HCT116 (cell line): ENCODE data around the gene CTCF. TPM values are rescaled to one million over a fixed set of nuclear protein-coding genes. Genes with fewer than 3 reads are reported as not detected.

ENCODE experiments used
- ATAC-seq: fragments of 200-7000 bp; cut with Tn5 transposase; 2 replicates; pipeline ENCODE4 v1.9.1; 2020; ENCODE audit warnings: mild to moderate bottlenecking, moderate library complexity
- BruUV-seq: library from RNA; stranded (reverse); fragments of 400-500 nt; replicated peaks from 2 replicates; lab custom pipeline; 2021; lab: Mats Ljungman, UMichigan
- CTCF ChIA-PET: fragments of 300-600 bp; sonication (Branson Sonifier 250); formaldehyde crosslinking; loops from one replicate; lab custom pipeline; 2021; ENCODE audit warnings: antibody characterized with exemption; lab: Charles Lee
- POLR2A ChIA-PET: fragments of 300-600, 350-600 bp; sonication (Branson Sonifier 250); formaldehyde crosslinking; loops from one replicate; lab custom pipeline; 2021; ENCODE audit warnings: antibody characterized with exemption; lab: Charles Lee
- RAD21 ChIA-PET, 2 experiments: fragments of 300-600 bp; sonication (Branson Sonifier 250); formaldehyde crosslinking; loops; one replicate each; lab custom pipeline; 2023; ENCODE audit warnings: low total read pairs in 2 of 2; ENCODE audit not compliant: uncharacterized antibody in 2 of 2, unreplicated experiment in 2 of 2, low non-redundant PET in 1 of 2; lab: Charles Lee
- DNase-seq: peaks from one replicate; pipeline ENCODE4 v3.0.0-alpha.2; 2010; ENCODE audit warnings: low read depth, low spot score
- H2AFZ ChIP-seq: fragments of 200-600 bp; shearing (Covaris generic), sonication (generic); 2 replicates; pipeline ENCODE4 v1.6.1; 2017; ENCODE audit warnings: low read depth, mixed run types, mixed read lengths, antibody characterized with exemption, low read length; ENCODE audit not compliant: poor library complexity, severe bottlenecking
- H3K27ac ChIP-seq: 2 replicates; pipeline ENCODE4 v1.5.1; 2012; ENCODE audit warnings: low read depth, low read length
- H3K27me3 ChIP-seq: fragments of 200-600 bp; sonication (generic); 2 replicates; pipeline ENCODE4 v1.6.1; 2016; ENCODE audit warnings: mixed run types, low read length, mixed read lengths; ENCODE audit not compliant: insufficient read depth
- H3K36me3 ChIP-seq, 2 experiments: fragments of 200-500 bp in 1 of 2; fragments of 200-600 bp in 1 of 2; sonication (Bioruptor generic) in 1 of 2; sonication (generic) in 1 of 2; 2 replicates each; pipeline versions ENCODE4 v1.5.1 to v1.6.1; 2014 to 2016; ENCODE audit warnings: low read length in 2 of 2, inconsistent platforms in 1 of 2, mixed read lengths in 1 of 2, mixed run types in 1 of 2; ENCODE audit not compliant: insufficient read depth in 2 of 2, control insufficient read depth in 1 of 2
- H3K4me1 ChIP-seq, 2 experiments: fragments of 200-600 bp in 1 of 2; sonication (generic) in 1 of 2; 2 replicates each; pipeline versions ENCODE4 v1.5.1 to v1.6.1; 2012 to 2017; ENCODE audit warnings: low read length in 2 of 2, inconsistent platforms in 1 of 2, mild to moderate bottlenecking in 1 of 2, mixed read lengths in 1 of 2, mixed run types in 1 of 2, moderate library complexity in 1 of 2; ENCODE audit not compliant: insufficient read depth in 2 of 2, control insufficient read depth in 1 of 2
- H3K4me2 ChIP-seq: fragments of 200-600 bp; sonication (generic); 2 replicates; pipeline ENCODE4 v1.6.1; 2017; ENCODE audit warnings: mixed run types, low read length, mixed read lengths
- H3K4me3 ChIP-seq, 2 experiments: fragments of 200-600 bp in 1 of 2; sonication (generic) in 1 of 2; replicated peaks in 1 of 2; 2 replicates each; pipeline ENCODE4 v1.5.1; 2011 to 2016; ENCODE audit warnings: low read length in 2 of 2, control low read depth in 1 of 2, low read depth in 1 of 2, mild to moderate bottlenecking in 1 of 2, mixed read lengths in 1 of 2, mixed run types in 1 of 2
- H3K79me2 ChIP-seq: fragments of 200-600 bp; sonication (generic); 2 replicates; pipeline ENCODE4 v1.6.1; 2017; ENCODE audit warnings: mild to moderate bottlenecking, mixed run types, low read length, moderate library complexity, mixed read lengths; ENCODE audit not compliant: insufficient read depth
- H3K9ac ChIP-seq: fragments of 200-600 bp; sonication (generic); 2 replicates; pipeline ENCODE4 v1.6.1; 2016; ENCODE audit warnings: low read length, mixed read lengths
- H3K9me2 ChIP-seq: fragments of 200-600 bp; sonication (generic), shearing (Covaris generic); 2 replicates; pipeline ENCODE4 v1.6.1; 2017; ENCODE audit warnings: mixed run types, mild to moderate bottlenecking, moderate library complexity; ENCODE audit not compliant: insufficient read depth
- H3K9me3 ChIP-seq, 2 experiments: fragments of 200-500 bp in 1 of 2; fragments of 200-600 bp in 1 of 2; sonication (Bioruptor generic) in 1 of 2; sonication (generic) in 1 of 2; 2 replicates each; pipeline ENCODE4 v1.6.1; 2014 to 2017; ENCODE audit warnings: low read length in 2 of 2, mixed read lengths in 2 of 2, inconsistent platforms in 1 of 2, low read depth in 1 of 2, mild to moderate bottlenecking in 1 of 2, mixed run types in 1 of 2, moderate library complexity in 1 of 2; ENCODE audit not compliant: control insufficient read depth in 1 of 2, insufficient read depth in 1 of 2
- H4K20me1 ChIP-seq: fragments of 200-600 bp; sonication (generic), shearing (Covaris generic); 2 replicates; pipeline ENCODE4 v1.6.1; 2017; ENCODE audit warnings: mixed run types, mild to moderate bottlenecking, moderate library complexity; ENCODE audit not compliant: insufficient read depth
- ATF3 ChIP-seq: IDR thresholded peaks from 2 replicates; pipeline ENCODE4 v1.6.1; 2012
- CEBPB ChIP-seq: IDR thresholded peaks from 2 replicates; pipeline ENCODE4 v1.6.1; 2012; ENCODE audit warnings: low read depth
- EGR1 ChIP-seq: IDR thresholded peaks from 2 replicates; pipeline ENCODE4 v1.6.1; 2012; ENCODE audit warnings: low read depth
- EZH2 ChIP-seq: fragments of 200-600 bp; sonication (generic); IDR thresholded peaks from 2 replicates; pipeline ENCODE4 v1.6.1; 2017; ENCODE audit warnings: antibody characterized with exemption, mixed run types
- EZH2phosphoT487 ChIP-seq: fragments of 200-600 bp; IDR thresholded peaks from 2 replicates; pipeline ENCODE4 v1.6.1; 2018; ENCODE audit warnings: antibody characterized with exemption, borderline replicate concordance
- FOSL1 ChIP-seq: IDR thresholded peaks from 2 replicates; pipeline ENCODE4 v1.6.1; 2012; ENCODE audit warnings: low read depth
- JUND ChIP-seq: IDR thresholded peaks from 2 replicates; pipeline ENCODE4 v1.6.1; 2012
- RAD21 ChIP-seq: IDR thresholded peaks from 2 replicates; pipeline ENCODE4 v1.6.1; 2012; ENCODE audit warnings: low read depth, mild to moderate bottlenecking
- SIN3A ChIP-seq: IDR thresholded peaks from 2 replicates; pipeline ENCODE4 v1.6.1; 2012; ENCODE audit warnings: low read depth
- SRF ChIP-seq: IDR thresholded peaks from 2 replicates; pipeline ENCODE4 v1.6.1; 2012; ENCODE audit warnings: low read depth
- TCF7L2 ChIP-seq: IDR thresholded peaks from 2 replicates; pipeline ENCODE4 v1.7.0; 2011; ENCODE audit warnings: borderline replicate concordance, inconsistent platforms; ENCODE audit not compliant: insufficient read depth, insufficient read length; ENCODE audit errors: extremely low read depth
- YY1 ChIP-seq: IDR thresholded peaks from 2 replicates; pipeline ENCODE4 v1.6.1; 2011; ENCODE audit warnings: low read length, low read depth, moderate library complexity, mild to moderate bottlenecking; ENCODE audit not compliant: insufficient replicate concordance; ENCODE audit errors: extremely low read depth
- ZBTB33 ChIP-seq: IDR thresholded peaks from 2 replicates; pipeline ENCODE4 v1.6.1; 2011; ENCODE audit warnings: mild to moderate bottlenecking, low read length, moderate library complexity; ENCODE audit not compliant: insufficient replicate concordance; ENCODE audit errors: extremely low read depth
- ZFX ChIP-seq: fragments of 450-650 bp; IDR thresholded peaks from 2 replicates; pipeline ENCODE4 v1.6.1; 2017
- intact Hi-C: fragments of 100-400 bp; cut with micrococcal nuclease; formaldehyde crosslinking; loops from 2 replicates; pipeline ENCODE4 v1.10.0; 2022
- total RNA-seq: library from RNA; stranded (reverse); gene quantifications from one replicate; pipeline ENCODE4 v1.2.1, GENCODE V29; 2021; ENCODE audit not compliant: unreplicated experiment

The CTCF gene
- total RNA-seq, 1 experiment from 2014 or later = 48.3 TPM

- Histone ChIP-seq H3K4me2 (no peak overlapping the region), H3K79me2 (peaks cover 11% of the 10 kb centered on the region; the same call in 1 of the 2 replicates), H2AFZ (no peak overlapping the region), H3K9me2 (no peaks in the 10 kb centered on the region), H3K27ac (no peak overlapping the region), H3K27me3 (no peaks in the 10 kb centered on the region), H3K4me1 (no peaks in the 10 kb centered on the region), H3K9me3 (no peaks in the 10 kb centered on the region), H4K20me1 (peaks cover 6% of the 10 kb centered on the region; the same call in 1 of the 2 replicates), H3K4me3 (no peak overlapping the region), H3K36me3 (peaks cover 25 to 40% of the 10 kb centered on the region in 2 experiments; a peak in 3 of 4 replicates), H3K9ac (no peak overlapping the region)
- intact Hi-C loops = no loop called here
- ChIA-PET RAD21 (no interaction called here), CTCF (no interaction called here), POLR2A (no interaction called here)
- DNase-seq (no peak), ATAC-seq (no peak)
- TF ChIP-seq TCF7L2 (no peak), FOSL1 (no peak), ZFX (no peak)
- BruUV-seq = no TSS peak
Observed at GRCh38 chr16:67636713-67637112, 74.4 kb downstream of the CTCF start.

- RAD21 ChIA-PET = no interaction called here
- CTCF ChIA-PET = no interaction called here
- ATAC-seq (no peak), DNase-seq (no peak)
- Histone ChIP-seq H3K4me1 (no peaks in the 10 kb centered on the region), H3K4me2 (no peak overlapping the region), H3K4me3 (no peak overlapping the region), H4K20me1 (peaks cover 4% of the 10 kb centered on the region; the same call in 1 of the 2 replicates), H3K9ac (no peak overlapping the region), H3K79me2 (peaks cover 6% of the 10 kb centered on the region; the same call in 1 of the 2 replicates), H3K9me2 (no peaks in the 10 kb centered on the region), H2AFZ (no peak overlapping the region), H3K36me3 (peaks cover 20 to 30% of the 10 kb centered on the region in 2 experiments; a peak in 3 of 4 replicates), H3K9me3 (no peaks in the 10 kb centered on the region), H3K27me3 (no peaks in the 10 kb centered on the region), H3K27ac (no peak overlapping the region)
- no TSS peak for BruUV-seq
- intact Hi-C loops = no loop called here
- no peak for TF ChIP-seq FOSL1
- TF ChIP-seq JUND = no peak
- no peak for TF ChIP-seq SRF
- TF ChIP-seq ZBTB33 = no peak
- TF ChIP-seq EZH2phosphoT487 = no peak
- no peak for TF ChIP-seq RAD21
- TF ChIP-seq CEBPB = no peak
- no peak for TF ChIP-seq EZH2
- TF ChIP-seq ATF3 = no peak
- TF ChIP-seq SIN3A = no peak
- no peak for TF ChIP-seq EGR1
- TF ChIP-seq YY1 = no peak
- POLR2A ChIA-PET = no interaction called here
Observed at GRCh38 chr16:67637625-67638024, 75.3 kb downstream of the CTCF start.
